Lower leg skin (tissue), 3 donors: ENCODE results near the gene MCM8.

Experiments used
- POLR2A ChIP-seq, 2 donors: fragments of 450-650 bp; IDR thresholded peaks; one replicate each; pipeline ENCODE4 v1.6.1; 2016 to 2017; ENCODE audit warnings: antibody characterized with exemption in 2 of 2, mild to moderate bottlenecking in 1 of 2, moderate library complexity in 1 of 2
- TF ChIP-seq, protein P1 (sequence below), 3 donors: fragments of 450-650 bp; IDR thresholded peaks; one replicate each; pipeline ENCODE4 v1.5.1; 2016; ENCODE audit warnings: antibody characterized with exemption in 3 of 3, mild to moderate bottlenecking in 3 of 3, moderate library complexity in 2 of 3

DNA sequence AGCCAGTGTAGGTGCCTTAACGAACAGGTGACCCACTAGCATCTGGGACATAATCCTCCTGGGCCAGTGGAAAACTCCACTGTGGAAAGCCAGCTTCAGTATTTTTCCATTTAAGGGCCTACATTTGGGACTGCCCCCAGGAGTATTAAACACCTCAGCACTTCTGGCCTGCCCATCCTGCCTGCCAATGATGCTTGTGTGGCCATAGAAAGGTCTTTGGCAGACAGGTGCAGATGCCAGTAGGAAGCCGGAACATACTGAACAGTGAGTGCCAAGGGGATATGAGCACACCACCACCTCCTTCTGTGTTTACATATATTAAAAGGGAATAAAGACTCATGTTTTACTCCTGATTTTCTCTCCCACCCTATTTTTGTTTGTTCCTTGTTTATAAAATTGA, 19.9 kb downstream of the MCM8 start:
- TF ChIP-seq, protein P1, sequence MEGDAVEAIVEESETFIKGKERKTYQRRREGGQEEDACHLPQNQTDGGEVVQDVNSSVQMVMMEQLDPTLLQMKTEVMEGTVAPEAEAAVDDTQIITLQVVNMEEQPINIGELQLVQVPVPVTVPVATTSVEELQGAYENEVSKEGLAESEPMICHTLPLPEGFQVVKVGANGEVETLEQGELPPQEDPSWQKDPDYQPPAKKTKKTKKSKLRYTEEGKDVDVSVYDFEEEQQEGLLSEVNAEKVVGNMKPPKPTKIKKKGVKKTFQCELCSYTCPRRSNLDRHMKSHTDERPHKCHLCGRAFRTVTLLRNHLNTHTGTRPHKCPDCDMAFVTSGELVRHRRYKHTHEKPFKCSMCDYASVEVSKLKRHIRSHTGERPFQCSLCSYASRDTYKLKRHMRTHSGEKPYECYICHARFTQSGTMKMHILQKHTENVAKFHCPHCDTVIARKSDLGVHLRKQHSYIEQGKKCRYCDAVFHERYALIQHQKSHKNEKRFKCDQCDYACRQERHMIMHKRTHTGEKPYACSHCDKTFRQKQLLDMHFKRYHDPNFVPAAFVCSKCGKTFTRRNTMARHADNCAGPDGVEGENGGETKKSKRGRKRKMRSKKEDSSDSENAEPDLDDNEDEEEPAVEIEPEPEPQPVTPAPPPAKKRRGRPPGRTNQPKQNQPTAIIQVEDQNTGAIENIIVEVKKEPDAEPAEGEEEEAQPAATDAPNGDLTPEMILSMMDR (IDR thresholded peaks at IDR 0.05) = no peak
- TF ChIP-seq POLR2A (IDR thresholded peaks at IDR 0.05) = no peak
